OCI-LY7 (cell line): ENCODE results near the gene KDM2A. TPM values are rescaled to one million over a fixed set of nuclear protein-coding genes. Genes with fewer than 3 reads are reported as not detected.
A peak's percentile ranks its signal among the peaks of the same experiment; 100 is the strongest.

ENCODE experiments used
- BruUV-seq: library from RNA; stranded (reverse); fragments of 400-500 nt; replicated peaks from 2 replicates; lab custom pipeline; 2021; lab: Mats Ljungman, UMichigan
- CTCF ChIA-PET: fragments of 300-600 bp; sonication (Branson Sonifier 250); formaldehyde crosslinking; loops from one replicate; lab custom pipeline; 2022; ENCODE audit warnings: antibody characterized with exemption; ENCODE audit not compliant: unreplicated experiment; lab: Charles Lee
- POLR2A ChIA-PET: fragments of 300-600 bp; sonication (Branson Sonifier 250); formaldehyde crosslinking; loops from one replicate; lab custom pipeline; 2022; ENCODE audit warnings: antibody characterized with exemption; lab: Charles Lee
- DNase-seq: peaks from one replicate; pipeline ENCODE4 v3.0.0-alpha.2; 2015; ENCODE audit warnings: low spot score
- H2AFZ ChIP-seq: fragments of 200-600 bp; sonication (generic), shearing (Covaris generic); 2 replicates; pipeline ENCODE4 v1.6.1; 2014; ENCODE audit warnings: mild to moderate bottlenecking, antibody characterized with exemption, low read length, moderate library complexity
- H3K27ac ChIP-seq: fragments of 200-600 bp; sonication (generic); 2 replicates; pipeline ENCODE4 v1.5.1; 2014; ENCODE audit warnings: mixed run types, low read depth, mild to moderate bottlenecking, moderate library complexity, low read length, inconsistent platforms; ENCODE audit not compliant: poor library complexity, severe bottlenecking
- H3K36me3 ChIP-seq: fragments of 200-600 bp; sonication (generic); 2 replicates; pipeline ENCODE4 v1.6.1; 2014; ENCODE audit warnings: mild to moderate bottlenecking, antibody characterized with exemption, low read length, moderate library complexity, mixed read lengths; ENCODE audit not compliant: insufficient read depth
- H3K4me1 ChIP-seq: fragments of 200-600 bp; sonication (generic); 2 replicates; pipeline ENCODE4 v1.5.1; 2014; ENCODE audit warnings: mild to moderate bottlenecking, low read length; ENCODE audit not compliant: insufficient read depth, poor library complexity, severe bottlenecking
- H3K4me2 ChIP-seq: fragments of 200-600 bp; sonication (generic); 2 replicates; pipeline ENCODE4 v1.6.1; 2014; ENCODE audit warnings: mild to moderate bottlenecking, low read length
- H3K4me3 ChIP-seq: fragments of 200-600 bp; sonication (generic); 2 replicates; pipeline ENCODE4 v1.5.1; 2014; ENCODE audit warnings: mild to moderate bottlenecking, low read depth, low read length; ENCODE audit not compliant: poor library complexity, severe bottlenecking
- H3K79me2 ChIP-seq: fragments of 200-600 bp; sonication (generic); 2 replicates; pipeline ENCODE4 v1.6.1; 2016; ENCODE audit warnings: low read depth, mild to moderate bottlenecking, low read length, moderate library complexity, mixed read lengths; ENCODE audit not compliant: insufficient read depth
- H3K9me2 ChIP-seq: fragments of 200-600 bp; sonication (generic); 2 replicates; pipeline ENCODE4 v1.6.1; 2016; ENCODE audit warnings: mild to moderate bottlenecking, low read length, mixed read lengths; ENCODE audit not compliant: insufficient read depth
- H3K9me3 ChIP-seq: fragments of 200-600 bp; sonication (generic); 2 replicates; pipeline ENCODE4 v1.6.1; 2014; ENCODE audit warnings: mild to moderate bottlenecking, mixed run types, low read length, mixed read lengths
- H4K20me1 ChIP-seq: fragments of 200-600 bp; sonication (generic); 2 replicates; pipeline ENCODE4 v1.6.1; 2014; ENCODE audit warnings: mild to moderate bottlenecking, antibody characterized with exemption, low read length, moderate library complexity, mixed read lengths; ENCODE audit not compliant: insufficient read depth
- CTCF ChIP-seq: fragments of 200-600 bp; sonication (generic); conservative IDR thresholded peaks from 2 replicates; pipeline ENCODE4 v1.5.1; 2014; ENCODE audit warnings: mild to moderate bottlenecking, antibody characterized with exemption, low read length, moderate library complexity, mixed read lengths
- EZH2phosphoT487 ChIP-seq: fragments of 200-600 bp; sonication (generic); IDR thresholded peaks from 2 replicates; pipeline ENCODE4 v1.6.1; 2018; ENCODE audit warnings: low read depth, borderline replicate concordance, mild to moderate bottlenecking, mixed run types, antibody characterized with exemption, low read length, moderate library complexity, mixed read lengths
- intact Hi-C: fragments of 100-400 bp; cut with micrococcal nuclease; formaldehyde crosslinking; loops from one replicate; pipeline ENCODE4 v1.10.0; 2022; ENCODE audit not compliant: unreplicated experiment
- total RNA-seq, 2 experiments: library from RNA; depleted of rRNA in 1 of 2; stranded (reverse); fragments of >200 nt in 1 of 2; shearing (Covaris generic) in 1 of 2; gene quantifications; 2 replicates each; pipeline ENCODE4 v1.2.3, GENCODE V29; 2014 to 2022

The KDM2A gene
- total RNA-seq, 2 experiments from 2014 or later: 31.7 to 66.2 TPM

GRCh38 chr11:67264877-67265632 is 146.0 kb downstream of the KDM2A start:
- TF ChIP-seq EZH2phosphoT487 (no peak), CTCF (no peak)
- Histone ChIP-seq H3K4me2 (no peak overlapping the region), H3K27ac (no peak overlapping the region), H3K9me2 (no peaks in the 10 kb centered on the region), H3K36me3 (peaks cover 34% of the 10 kb centered on the region), H4K20me1 (no peaks in the 10 kb centered on the region), H3K9me3 (no peaks in the 10 kb centered on the region), H3K4me3 (no peak overlapping the region), H3K79me2 (peaks cover 34% of the 10 kb centered on the region), H3K4me1 (peaks cover 66% of the 10 kb centered on the region), H2AFZ (no peak overlapping the region)
- ChIA-PET CTCF (no interaction called here), POLR2A (interaction anchor here (1.0 kb wide), 1 partner anchor 61 kb away, joined by 3 read pairs; no protein-coding TSS in a partner anchor)
- intact Hi-C loops: loop anchor here (5.0 kb wide), 2 partner anchors 242 to 382 kb away; partner anchors contain the start of genes CDK2AP2 and PITPNM1
- DNase-seq: no peak
- BruUV-seq: TSS peak; percentile 38

- Histone ChIP-seq H3K36me3 (peaks cover 41% of the 10 kb centered on the region), H3K4me3 (peak overlapping the region; percentile 50), H3K9me3 (no peaks in the 10 kb centered on the region), H3K79me2 (peaks cover 42% of the 10 kb centered on the region), H3K27ac (peak overlapping the region; percentile 36), H3K9me2 (no peaks in the 10 kb centered on the region), H2AFZ (peak overlapping the region; percentile 18; the same call in 1 of the 2 replicates), H3K4me2 (peak overlapping the region; percentile 64), H3K4me1 (peaks cover 74% of the 10 kb centered on the region), H4K20me1 (no peaks in the 10 kb centered on the region)
- DNase-seq: peak; percentile 82
- ChIA-PET CTCF (interaction anchor here (1.3 kb wide), 1 partner anchor 51 kb away, joined by 4 read pairs; no protein-coding TSS in a partner anchor), POLR2A (interaction anchor here (1.1 kb wide), 1 partner anchor 22 kb away, joined by 4 read pairs; no protein-coding TSS in a partner anchor)
- TF ChIP-seq CTCF (peak; percentile 72), EZH2phosphoT487 (no peak)
- intact Hi-C loops: loop anchor here (1.0 to 5.0 kb wide), 3 partner anchors 51 to 381 kb away; partner anchors contain the start of genes CDK2AP2 and PITPNM1
- BruUV-seq: no TSS peak
Observed at GRCh38 chr11:67265633-67266448, 146.8 kb downstream of the KDM2A start.
